Uterus (tissue), 4 donors: ENCODE measurements around the gene SKOR1. TPM values are rescaled to one million over a fixed set of nuclear protein-coding genes. Genes with fewer than 3 reads are reported as not detected.

Experiments used
- DNase-seq, 2 donors: peaks; one replicate each; pipeline ENCODE4 v3.0.0-alpha.2; 2019 to 2020
- H3K27ac ChIP-seq, 2 donors: fragments of 200-600 bp; sonication (generic); 1 replicate in 1 of 2; 2 replicates in 1 of 2; pipeline ENCODE4 v1.5.1; 2016 to 2018
- H3K27me3 ChIP-seq, 2 donors: fragments of 200-600 bp; sonication (generic); one replicate each; pipeline ENCODE4 v1.5.1; 2018 to 2019; ENCODE audit warnings: control low read depth in 1 of 2
- H3K36me3 ChIP-seq, 2 donors: fragments of 200-600 bp; sonication (generic); one replicate each; pipeline ENCODE4 v1.5.1; 2019; ENCODE audit warnings: control low read depth in 1 of 2
- H3K4me1 ChIP-seq, 2 donors: fragments of 200-600 bp; sonication (generic); one replicate each; pipeline ENCODE4 v1.5.1; 2018 to 2019; ENCODE audit warnings: control low read depth in 1 of 2
- H3K4me3 ChIP-seq, 2 donors: fragments of 200-600 bp; sonication (generic); 1 replicate in 1 of 2; 2 replicates in 1 of 2; pipeline ENCODE4 v1.5.1; 2018 to 2019; ENCODE audit warnings: mild to moderate bottlenecking in 1 of 2
- H3K9me3 ChIP-seq, 2 donors: fragments of 200-600 bp; sonication (generic); one replicate each; pipeline ENCODE4 v1.5.1; 2019; ENCODE audit warnings: control low read depth in 1 of 2
- POLR2A ChIP-seq, 2 donors: fragments of 450-650 bp; IDR thresholded peaks; one replicate each; pipeline ENCODE4 v1.6.1; 2016; ENCODE audit warnings: antibody characterized with exemption in 2 of 2, mild to moderate bottlenecking in 1 of 2, moderate library complexity in 1 of 2
- intact Hi-C: fragments of 100-400 bp; cut with DNase I; formaldehyde crosslinking; loops from one replicate; pipeline ENCODE4 v1.15.1; 2023; ENCODE audit warnings: low total_unique reads
- total RNA-seq, 4 donors: library from RNA; depleted of rRNA in 3 of 4; stranded (reverse); fragments of >200 nt in 3 of 4; gene quantifications; one replicate each; pipeline versions ENCODE4 v1.1.0 to v1.2.4, GENCODE V29; 2014 to 2023
- TF ChIP-seq, protein P1 (sequence below), 4 experiments: fragments of 200-600 bp in 2 of 4; fragments of 450-650 bp in 2 of 4; sonication (generic) in 2 of 4; IDR thresholded peaks; one replicate each; pipeline ENCODE4 v1.5.1; 2016 to 2019; ENCODE audit warnings: antibody characterized with exemption in 4 of 4, mild to moderate bottlenecking in 2 of 4, moderate library complexity in 1 of 4
- donor health status: DM: yes; HTN: yes; CAD: no.

SKOR1 gene
- total RNA-seq, 4 donors from 2014 or later = 0.35 to 1.7 (median 0.77) TPM; not detected in 1

DNA sequence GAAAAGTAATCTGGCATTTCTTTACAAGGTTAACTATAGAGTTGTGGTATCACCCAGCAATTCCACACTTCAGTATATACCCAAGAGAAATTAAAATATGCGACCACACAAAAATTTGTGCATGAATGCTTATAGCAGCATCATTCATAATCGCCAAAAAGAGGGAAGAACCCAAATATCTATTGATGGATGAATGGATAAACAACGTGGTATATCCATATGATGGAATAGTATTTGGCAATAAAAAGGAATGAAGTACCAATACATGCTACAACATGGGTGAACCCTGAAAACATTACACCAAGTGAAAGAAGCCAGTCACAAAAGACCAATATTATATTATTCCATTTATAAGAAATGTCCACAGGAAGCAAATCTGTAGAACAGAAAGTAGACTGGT is 8.6 kb upstream of the SKOR1 start:
- no peak for DNase-seq
- Histone ChIP-seq H3K4me3 (no peak overlapping the region), H3K36me3 (no peaks in the 10 kb centered on the region), H3K27me3 (peaks cover 6 to 34% of the 10 kb centered on the region in 2 donors), H3K4me1 (no peaks in the 10 kb centered on the region), H3K9me3 (peaks cover 0 to 10% of the 10 kb centered on the region in 2 donors), H3K27ac (no peak overlapping the region)
- intact Hi-C loops = no loop called here
- no peak for TF ChIP-seq POLR2A (IDR thresholded peaks at IDR 0.05)
- TF ChIP-seq, protein P1, sequence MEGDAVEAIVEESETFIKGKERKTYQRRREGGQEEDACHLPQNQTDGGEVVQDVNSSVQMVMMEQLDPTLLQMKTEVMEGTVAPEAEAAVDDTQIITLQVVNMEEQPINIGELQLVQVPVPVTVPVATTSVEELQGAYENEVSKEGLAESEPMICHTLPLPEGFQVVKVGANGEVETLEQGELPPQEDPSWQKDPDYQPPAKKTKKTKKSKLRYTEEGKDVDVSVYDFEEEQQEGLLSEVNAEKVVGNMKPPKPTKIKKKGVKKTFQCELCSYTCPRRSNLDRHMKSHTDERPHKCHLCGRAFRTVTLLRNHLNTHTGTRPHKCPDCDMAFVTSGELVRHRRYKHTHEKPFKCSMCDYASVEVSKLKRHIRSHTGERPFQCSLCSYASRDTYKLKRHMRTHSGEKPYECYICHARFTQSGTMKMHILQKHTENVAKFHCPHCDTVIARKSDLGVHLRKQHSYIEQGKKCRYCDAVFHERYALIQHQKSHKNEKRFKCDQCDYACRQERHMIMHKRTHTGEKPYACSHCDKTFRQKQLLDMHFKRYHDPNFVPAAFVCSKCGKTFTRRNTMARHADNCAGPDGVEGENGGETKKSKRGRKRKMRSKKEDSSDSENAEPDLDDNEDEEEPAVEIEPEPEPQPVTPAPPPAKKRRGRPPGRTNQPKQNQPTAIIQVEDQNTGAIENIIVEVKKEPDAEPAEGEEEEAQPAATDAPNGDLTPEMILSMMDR (IDR thresholded peaks at IDR 0.05) = no peak

GRCh38 chr15:67818464-67818863 is 6.8 kb upstream of the SKOR1 start:
- intact Hi-C loops = no loop called here
- no peak overlapping the region for H3K4me3 ChIP-seq
- H3K27me3 ChIP-seq = peaks cover 12 to 46% of the 10 kb centered on the region in 2 donors
- H3K9me3 ChIP-seq = peaks cover 0 to 10% of the 10 kb centered on the region in 2 donors
- TF ChIP-seq, protein P1 (IDR thresholded peaks at IDR 0.05) = no peak
- TF ChIP-seq POLR2A (IDR thresholded peaks at IDR 0.05) = no peak
- H3K27ac ChIP-seq = no peak overlapping the region
- DNase-seq = no peak
- H3K4me1 ChIP-seq = no peaks in the 10 kb centered on the region
- no peaks in the 10 kb centered on the region for H3K36me3 ChIP-seq

DNA sequence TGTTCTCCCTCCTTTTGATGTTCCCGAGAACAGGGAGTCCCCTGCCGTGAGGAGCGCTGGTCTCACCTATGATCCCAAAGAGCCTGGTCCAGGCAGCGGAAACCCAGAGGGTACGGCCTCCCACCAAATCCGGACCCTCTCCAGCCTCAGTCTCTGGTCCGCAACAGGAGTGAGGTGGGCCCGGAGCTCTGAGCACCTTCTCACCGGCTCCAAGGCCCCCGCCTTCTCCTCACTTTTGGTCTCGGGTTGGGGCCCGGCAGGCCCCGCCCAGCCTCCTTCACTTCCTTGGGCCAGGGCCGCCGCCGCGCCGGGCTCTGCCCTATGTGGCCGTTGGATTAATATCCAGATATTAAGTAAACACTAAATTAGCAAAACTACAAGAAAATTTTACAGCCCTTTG is 5.7 kb upstream of the SKOR1 start:
- no peak overlapping the region for H3K4me3 ChIP-seq
- DNase-seq = no peak
- no peaks in the 10 kb centered on the region for H3K4me1 ChIP-seq
- no peak for TF ChIP-seq POLR2A (IDR thresholded peaks at IDR 0.05)
- TF ChIP-seq, protein P1 (IDR thresholded peaks at IDR 0.05) = no peak
- H3K27ac ChIP-seq = no peak overlapping the region
- peaks cover 12 to 56% of the 10 kb centered on the region in 2 donors for H3K27me3 ChIP-seq
- H3K9me3 ChIP-seq = peaks cover 0 to 10% of the 10 kb centered on the region in 2 donors
- no peaks in the 10 kb centered on the region for H3K36me3 ChIP-seq
- intact Hi-C loops = no loop called here

DNA sequence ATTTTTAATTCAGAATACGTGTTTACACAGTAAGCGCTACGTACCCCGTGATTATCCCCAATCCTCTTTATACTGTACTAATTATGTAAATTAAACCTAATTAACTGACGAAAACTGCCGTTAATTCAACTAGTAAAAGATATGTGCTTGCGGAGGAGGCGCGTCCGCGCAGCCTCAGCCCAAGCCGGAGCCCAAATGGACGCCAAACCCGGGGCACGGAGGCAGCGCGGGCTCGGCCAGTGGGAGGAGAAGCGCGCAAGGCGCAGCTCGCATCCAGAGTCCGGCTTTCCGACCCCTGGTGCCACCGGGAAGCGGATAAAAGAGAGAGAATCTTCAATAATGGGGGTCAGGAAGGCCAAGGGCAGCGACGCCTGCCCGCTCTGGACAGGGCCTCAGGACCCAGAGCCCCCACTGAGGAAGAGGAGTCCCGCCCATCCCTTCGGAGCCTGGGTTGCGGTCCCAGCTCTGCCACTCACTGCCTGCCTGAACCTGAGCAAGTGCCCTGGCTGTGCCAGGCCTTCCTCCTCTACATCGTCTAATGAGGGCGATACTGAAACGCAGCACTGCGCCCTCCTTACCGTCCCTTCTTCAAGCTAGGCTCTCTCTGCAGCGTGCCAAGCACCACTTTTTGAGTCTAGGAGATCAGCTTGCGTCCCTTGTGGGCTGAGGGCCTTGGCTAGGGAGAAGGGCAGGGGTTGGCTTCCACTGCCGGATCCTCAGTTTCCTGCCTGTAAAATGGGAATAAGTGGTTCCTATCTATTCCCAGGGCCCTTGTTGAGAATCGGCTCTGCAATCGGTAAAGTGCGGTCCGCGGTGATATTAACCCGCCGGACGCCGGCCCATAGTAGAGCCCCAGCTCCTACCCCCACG is 5.0 kb upstream of the SKOR1 start:
- Histone ChIP-seq H3K27ac (no peak overlapping the region), H3K9me3 (peaks cover 0 to 6% of the 10 kb centered on the region in 2 donors), H3K4me1 (peaks cover 0 to 3% of the 10 kb centered on the region in 2 donors), H3K27me3 (peaks cover 16 to 64% of the 10 kb centered on the region in 2 donors), H3K36me3 (no peaks in the 10 kb centered on the region), H3K4me3 (no peak overlapping the region)
- no peak for TF ChIP-seq POLR2A (IDR thresholded peaks at IDR 0.05)
- TF ChIP-seq, protein P1 (IDR thresholded peaks at IDR 0.05) = no peak
- intact Hi-C loops = no loop called here
- no peak for DNase-seq
